OCI-LY7 (cell line): ENCODE measurements around the gene PACSIN2.

Experiments
- CTCF ChIP-seq: fragments of 200-600 bp; sonication (generic); conservative IDR thresholded peaks from 2 replicates; pipeline ENCODE4 v1.5.1; 2014; ENCODE audit warnings: mild to moderate bottlenecking, antibody characterized with exemption, low read length, moderate library complexity, mixed read lengths
- EZH2phosphoT487 ChIP-seq: fragments of 200-600 bp; sonication (generic); IDR thresholded peaks from 2 replicates; pipeline ENCODE4 v1.6.1; 2018; ENCODE audit warnings: low read depth, borderline replicate concordance, mild to moderate bottlenecking, mixed run types, antibody characterized with exemption, low read length, moderate library complexity, mixed read lengths

GRCh38 chr22:42906605-42907348 is 108.2 kb downstream of the PACSIN2 start:
- TF ChIP-seq CTCF, result no peak
- TF ChIP-seq EZH2phosphoT487, result no peak
